A549 (cell line): ENCODE data around the gene PTPRF. TPM values are rescaled to one million over a fixed set of nuclear protein-coding genes. Genes with fewer than 3 reads are reported as not detected.

Source experiments
- ATAC-seq, 2 experiments: fragments of 200-7000 bp in 1 of 2; fragments of >200 bp in 1 of 2; cut with Nextera tagmentation in 1 of 2; cut with Tn5 transposase in 1 of 2; 3 replicates each; pipeline versions ENCODE4 v1.8.0 to v1.9.1; 2018 to 2020; ENCODE audit warnings: mild to moderate bottlenecking in 1 of 2, moderate library complexity in 1 of 2
- CTCF ChIA-PET: fragments of 300-600 bp; sonication (Branson Sonifier 250); formaldehyde crosslinking; extraction: SDS; loops from one replicate; lab custom pipeline; 2021; ENCODE audit warnings: antibody characterized with exemption, inconsistent platforms; lab: Yijun Ruan, JAX
- POLR2A ChIA-PET: fragments of 350-600 bp; formaldehyde crosslinking; extraction: SDS; loops from one replicate; lab custom pipeline; 2021; ENCODE audit warnings: antibody characterized with exemption, inconsistent platforms; lab: Yijun Ruan, JAX
- DNase-seq, 2 experiments: peaks; one replicate each; pipeline versions ENCODE4 v3.0.0 to v3.0.0-alpha.2; 2011 to 2016; ENCODE audit warnings: low read depth in 1 of 2, low spot score in 1 of 2
- FAIRE-seq: peaks from 2 replicates; lab custom pipeline; 2011; peaks lifted over from hg19 to GRCh38; lab: Jason Lieb, UNC
- H3K27ac ChIP-seq, 2 experiments: fragments of >200 bp; sonication (Bioruptor Twin); formaldehyde crosslinking; 3 replicates each; pipeline ENCODE4 v1.5.1; 2016 to 2017
- H3K4me1 ChIP-seq: fragments of >200 bp; sonication (Bioruptor Twin); formaldehyde crosslinking; 3 replicates; pipeline ENCODE4 v1.6.1; 2016
- H3K4me2 ChIP-seq: fragments of >200 bp; sonication (Bioruptor Twin); formaldehyde crosslinking; 3 replicates; pipeline ENCODE4 v1.6.1; 2016
- H3K4me3 ChIP-seq: fragments of >200 bp; sonication (Bioruptor Twin); formaldehyde crosslinking; 3 replicates; pipeline ENCODE4 v1.5.1; 2016
- H3K9me3 ChIP-seq: fragments of >200 bp; sonication (Bioruptor Twin); formaldehyde crosslinking; 3 replicates; pipeline ENCODE4 v1.6.1; 2016
- CBX2 ChIP-seq: fragments of 200-600 bp; sonication (generic); IDR thresholded peaks from 2 replicates; pipeline ENCODE4 v1.6.1; 2016; ENCODE audit warnings: low read depth, mild to moderate bottlenecking, borderline replicate concordance
- CBX8 ChIP-seq: fragments of 200-600 bp; sonication (generic); IDR thresholded peaks from 2 replicates; pipeline ENCODE4 v1.6.1; 2016
- EP300 ChIP-seq, 2 experiments: fragments of >200 bp; sonication (Bioruptor Twin); formaldehyde crosslinking; IDR thresholded peaks; 2 replicates in 1 of 2; 3 replicates in 1 of 2; pipeline ENCODE4 v1.6.1; 2016 to 2017
- ESRRA ChIP-seq: fragments of 150-350 bp; IDR thresholded peaks from 2 replicates; pipeline ENCODE4 v1.6.1; 2014; ENCODE audit warnings: mild to moderate bottlenecking, low read length, borderline replicate concordance
- FOSB ChIP-seq: fragments of 250-450 bp; sonication (Bioruptor Pico); IDR thresholded peaks from 2 replicates; pipeline ENCODE4 v1.5.0; 2020; ENCODE audit warnings: mild to moderate bottlenecking, moderate library complexity
- FOSL2 ChIP-seq, 2 experiments: fragments of 450-650 bp in 1 of 2; fragments of >200 bp in 1 of 2; sonication (Bioruptor Twin) in 1 of 2; formaldehyde crosslinking; IDR thresholded peaks; 2 replicates each; pipeline versions ENCODE4 v1.5.0 to v1.6.1; 2016 to 2020; ENCODE audit warnings: mild to moderate bottlenecking in 1 of 2, moderate library complexity in 1 of 2
- FOXS1 ChIP-seq: fragments of 250-450 bp; sonication (Bioruptor Pico); IDR thresholded peaks from 2 replicates; pipeline ENCODE4 v1.5.0; 2020; ENCODE audit warnings: mild to moderate bottlenecking, moderate library complexity
- HDAC2 ChIP-seq: fragments of 200-600 bp; sonication (generic); IDR thresholded peaks from 2 replicates; pipeline ENCODE4 v1.6.1; 2016
- HOXB13 ChIP-seq: fragments of 250-450 bp; sonication (Bioruptor Pico); IDR thresholded peaks from 2 replicates; pipeline ENCODE4 v1.5.0; 2020; ENCODE audit warnings: low read depth, mild to moderate bottlenecking, moderate library complexity
- HOXB5 ChIP-seq: fragments of 250-450 bp; sonication (Bioruptor Pico); IDR thresholded peaks from 2 replicates; pipeline ENCODE4 v1.5.0; 2020; ENCODE audit warnings: mild to moderate bottlenecking, moderate library complexity
- JUN ChIP-seq, 2 experiments: fragments of >200 bp; sonication (Bioruptor Twin); formaldehyde crosslinking; IDR thresholded peaks; 2 replicates in 1 of 2; 3 replicates in 1 of 2; pipeline ENCODE4 v1.6.1; 2016 to 2017
- JUNB ChIP-seq: fragments of >200 bp; sonication (Bioruptor Twin); formaldehyde crosslinking; IDR thresholded peaks from 2 replicates; pipeline ENCODE4 v1.6.1; 2016
- KDM5A ChIP-seq: fragments of 200-600 bp; sonication (generic); IDR thresholded peaks from 2 replicates; pipeline ENCODE4 v1.6.1; 2016; ENCODE audit warnings: antibody characterized with exemption, mild to moderate bottlenecking
- MAFK ChIP-seq: fragments of 450-650 bp; IDR thresholded peaks from 2 replicates; pipeline ENCODE4 v1.6.1; 2014; ENCODE audit not compliant: partially characterized antibody
- NFE2L2 ChIP-seq: fragments of 150-350 bp; conservative IDR thresholded peaks from 2 replicates; pipeline ENCODE4 v1.6.1; 2014; ENCODE audit warnings: low read length
- NR3C1 ChIP-seq: fragments of >200 bp; sonication (Bioruptor Twin); formaldehyde crosslinking; IDR thresholded peaks from 3 replicates; pipeline ENCODE4 v1.6.1; 2017
- PHF8 ChIP-seq: fragments of 200-600 bp; sonication (generic); IDR thresholded peaks from 2 replicates; pipeline ENCODE4 v1.6.1; 2016; ENCODE audit warnings: low read depth, mild to moderate bottlenecking, antibody characterized with exemption, moderate library complexity, borderline replicate concordance
- POLR2A ChIP-seq: IDR thresholded peaks from 2 replicates; pipeline ENCODE4 v1.6.1; 2012; ENCODE audit warnings: mild to moderate bottlenecking, low read length
- POLR2AphosphoS2 ChIP-seq: conservative IDR thresholded peaks from 2 replicates; pipeline ENCODE4 v1.6.1; 2012; ENCODE audit warnings: low read length, improper control_type of control experiment, inconsistent platforms
- RAD21 ChIP-seq, 2 experiments: fragments of >200 bp in 1 of 2; sonication (Bioruptor Twin) in 1 of 2; formaldehyde crosslinking in 1 of 2; IDR thresholded peaks in 1 of 2; conservative IDR thresholded peaks in 1 of 2; 2 replicates in 1 of 2; 3 replicates in 1 of 2; pipeline ENCODE4 v1.6.1; 2012 to 2018; ENCODE audit warnings: inconsistent platforms in 1 of 2
- RARB ChIP-seq: fragments of 250-450 bp; sonication (Bioruptor Pico); IDR thresholded peaks from 2 replicates; pipeline ENCODE4 v1.8.0; 2021; ENCODE audit warnings: mild to moderate bottlenecking, moderate library complexity
- TFCP2L1 ChIP-seq: fragments of 250-450 bp; sonication (Bioruptor Pico); IDR thresholded peaks from 2 replicates; pipeline ENCODE4 v1.5.0; 2021; ENCODE audit warnings: mild to moderate bottlenecking
- TP53 ChIP-seq: fragments of 250-450 bp; sonication (Bioruptor Pico); IDR thresholded peaks from 2 replicates; pipeline ENCODE4 v1.5.0; 2021; ENCODE audit warnings: mild to moderate bottlenecking, moderate library complexity
- ZFP36 ChIP-seq: fragments of 450-650 bp; IDR thresholded peaks from 2 replicates; pipeline ENCODE4 v1.6.1; 2014; ENCODE audit warnings: borderline replicate concordance; ENCODE audit not compliant: partially characterized antibody
- ZNF302 ChIP-seq: fragments of 250-450 bp; sonication (Bioruptor Pico); IDR thresholded peaks from 2 replicates; pipeline ENCODE4 v1.9.0; 2021; ENCODE audit warnings: inconsistent platforms, mild to moderate bottlenecking, moderate library complexity
- ZSCAN20 ChIP-seq: fragments of 250-450 bp; sonication (Bioruptor Pico); IDR thresholded peaks from 2 replicates; pipeline ENCODE4 v1.8.0; 2022; ENCODE audit warnings: mild to moderate bottlenecking, moderate library complexity
- WGBS: methylation state at CpG from one replicate; pipeline ENCODE4 v1.1.6; 2017; ENCODE audit errors: missing lambda C conversion rate; 5-methylcytosine and 5-hydroxymethylcytosine counted together
- polyA plus RNA-seq, 4 experiments: library from polyadenylated mRNA; depleted of rRNA in 3 of 4; stranded (reverse); fragments of >200 nt; fragmentation: RNase III in 1 of 4; extraction: RNeasy Plus Mini Kit Qiagen cat#74134 plus additional on column Dnase treatment in 1 of 4; gene quantifications; 2 replicates in 3 of 4; 3 replicates in 1 of 4; pipeline ENCODE4 v1.2.3, GENCODE V29; 2011 to 2017
- TF ChIP-seq, protein P1 (sequence below): IDR thresholded peaks from 2 replicates; pipeline ENCODE4 v1.6.1; 2012; ENCODE audit warnings: low read depth, borderline replicate concordance
- TF ChIP-seq, protein P2 (sequence below): fragments of >200 bp; sonication (Bioruptor Twin); formaldehyde crosslinking; IDR thresholded peaks from 2 replicates; pipeline ENCODE4 v1.6.1; 2016
- TF ChIP-seq, protein P3 (sequence below): IDR thresholded peaks from 2 replicates; pipeline ENCODE4 v1.6.1; 2012
- TF ChIP-seq, protein P4 (sequence below): fragments of >200 bp; sonication (Bioruptor Twin); formaldehyde crosslinking; IDR thresholded peaks from 3 replicates; pipeline ENCODE4 v1.5.1; 2016

Gene PTPRF
- polyA plus RNA-seq, 2 of the 4 experiments (the other 2 are of a cell fraction) = 68.5 to 96.5 TPM

DNA sequence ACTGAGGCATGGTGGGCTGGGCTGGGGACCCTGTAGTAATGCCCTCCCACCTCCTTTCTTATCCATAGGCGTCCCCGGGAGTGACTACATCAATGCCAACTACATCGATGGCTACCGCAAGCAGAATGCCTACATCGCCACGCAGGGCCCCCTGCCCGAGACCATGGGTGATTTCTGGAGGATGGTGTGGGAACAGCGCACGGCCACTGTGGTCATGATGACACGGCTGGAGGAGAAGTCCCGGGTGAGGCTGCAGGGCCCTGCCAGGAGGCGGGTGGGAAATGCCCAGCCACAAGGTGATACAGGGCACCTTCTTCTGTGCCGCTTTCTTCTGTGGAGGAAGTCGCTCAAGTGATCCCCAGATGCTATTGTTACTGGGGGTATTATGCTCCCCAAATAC, 87.0 kb downstream of the PTPRF start:
- Histone ChIP-seq H3K4me3 (no peak overlapping the region), H3K9me3 (no peaks in the 10 kb centered on the region), H3K4me1 (no peaks in the 10 kb centered on the region), H3K27ac (no peak overlapping the region), H3K4me2 (no peak overlapping the region)
- POLR2A ChIA-PET = no interaction called here
- no peak for FAIRE-seq
- CTCF ChIA-PET = no interaction called here
- DNase-seq = no peak
- 90% methylated on average over 6 of the region's 14 CpGs for WGBS
- TF ChIP-seq MAFK (no peak), PHF8 (no peak), ESRRA (no peak), JUNB (no peak), ZFP36 (no peak), FOSL2 (IDR thresholded peaks at IDR 0.05) (no peak), FOSL2 (CRISPR knock-in tag; IDR thresholded peaks at IDR 0.05) (no peak), NFE2L2 (no peak), RARB (CRISPR knock-in tag) (no peak), JUN (IDR thresholded peaks at IDR 0.05) (no peak), FOSB (no peak), CBX2 (no peak), POLR2AphosphoS2 (no peak)
- TF ChIP-seq, protein P1, sequence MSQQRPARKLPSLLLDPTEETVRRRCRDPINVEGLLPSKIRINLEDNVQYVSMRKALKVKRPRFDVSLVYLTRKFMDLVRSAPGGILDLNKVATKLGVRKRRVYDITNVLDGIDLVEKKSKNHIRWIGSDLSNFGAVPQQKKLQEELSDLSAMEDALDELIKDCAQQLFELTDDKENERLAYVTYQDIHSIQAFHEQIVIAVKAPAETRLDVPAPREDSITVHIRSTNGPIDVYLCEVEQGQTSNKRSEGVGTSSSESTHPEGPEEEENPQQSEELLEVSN = no peak
- TF ChIP-seq, protein P2, sequence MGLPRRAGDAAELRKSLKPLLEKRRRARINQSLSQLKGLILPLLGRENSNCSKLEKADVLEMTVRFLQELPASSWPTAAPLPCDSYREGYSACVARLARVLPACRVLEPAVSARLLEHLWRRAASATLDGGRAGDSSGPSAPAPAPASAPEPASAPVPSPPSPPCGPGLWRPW = no peak
- ATAC-seq = no peak

DNA sequence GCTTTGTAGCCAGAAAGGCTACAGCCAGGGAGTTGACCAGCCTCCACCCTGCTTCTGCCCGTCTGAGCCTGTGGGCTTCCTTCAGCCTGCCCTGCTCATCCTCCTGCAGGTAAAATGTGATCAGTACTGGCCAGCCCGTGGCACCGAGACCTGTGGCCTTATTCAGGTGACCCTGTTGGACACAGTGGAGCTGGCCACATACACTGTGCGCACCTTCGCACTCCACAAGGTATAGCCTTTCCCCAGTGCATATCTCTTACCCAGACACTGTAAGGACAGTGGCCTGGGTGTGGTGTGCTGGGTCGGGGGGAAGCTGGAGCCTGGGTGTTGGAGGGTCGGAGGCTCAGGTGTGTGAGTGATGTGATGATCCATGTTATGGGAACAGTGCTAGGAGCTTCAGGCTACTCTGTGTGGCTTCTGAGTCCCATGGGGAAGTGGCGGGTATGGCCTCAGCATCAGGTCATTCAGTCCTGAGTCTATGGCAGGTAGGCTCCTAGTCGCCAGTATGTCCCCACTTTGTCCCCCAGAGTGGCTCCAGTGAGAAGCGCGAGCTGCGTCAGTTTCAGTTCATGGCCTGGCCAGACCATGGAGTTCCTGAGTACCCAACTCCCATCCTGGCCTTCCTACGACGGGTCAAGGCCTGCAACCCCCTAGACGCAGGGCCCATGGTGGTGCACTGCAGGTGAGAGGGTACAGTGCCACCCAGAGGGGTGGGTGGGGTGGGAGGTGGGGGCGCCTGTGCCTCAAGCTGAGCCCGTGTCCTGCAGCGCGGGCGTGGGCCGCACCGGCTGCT, 88.0 kb downstream of the PTPRF start:
- no peak overlapping the region for H3K27ac ChIP-seq
- FAIRE-seq (no peak), DNase-seq (no peak), ATAC-seq (no peak)
- no peaks in the 10 kb centered on the region for H3K9me3 ChIP-seq
- no peaks in the 10 kb centered on the region for H3K4me1 ChIP-seq
- WGBS = 84% methylated on average over 9 of the region's 22 CpGs
- TF ChIP-seq FOSL2 (IDR thresholded peaks at IDR 0.05) (no peak), FOSL2 (CRISPR knock-in tag; IDR thresholded peaks at IDR 0.05) (no peak), FOXS1 (CRISPR knock-in tag) (no peak), POLR2A (no peak), RARB (CRISPR knock-in tag) (no peak), CBX2 (no peak)
- TF ChIP-seq, protein P3, sequence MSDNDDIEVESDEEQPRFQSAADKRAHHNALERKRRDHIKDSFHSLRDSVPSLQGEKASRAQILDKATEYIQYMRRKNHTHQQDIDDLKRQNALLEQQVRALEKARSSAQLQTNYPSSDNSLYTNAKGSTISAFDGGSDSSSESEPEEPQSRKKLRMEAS = no peak
- CTCF ChIA-PET = interaction anchor here (0.9 to 1.1 kb wide), 2 partner anchors 10 to 250 kb away, joined by 3 read pairs; no protein-coding TSS in a partner anchor
- POLR2A ChIA-PET = no interaction called here
- H3K4me3 ChIP-seq = no peak overlapping the region
- H3K4me2 ChIP-seq = no peak overlapping the region

DNA sequence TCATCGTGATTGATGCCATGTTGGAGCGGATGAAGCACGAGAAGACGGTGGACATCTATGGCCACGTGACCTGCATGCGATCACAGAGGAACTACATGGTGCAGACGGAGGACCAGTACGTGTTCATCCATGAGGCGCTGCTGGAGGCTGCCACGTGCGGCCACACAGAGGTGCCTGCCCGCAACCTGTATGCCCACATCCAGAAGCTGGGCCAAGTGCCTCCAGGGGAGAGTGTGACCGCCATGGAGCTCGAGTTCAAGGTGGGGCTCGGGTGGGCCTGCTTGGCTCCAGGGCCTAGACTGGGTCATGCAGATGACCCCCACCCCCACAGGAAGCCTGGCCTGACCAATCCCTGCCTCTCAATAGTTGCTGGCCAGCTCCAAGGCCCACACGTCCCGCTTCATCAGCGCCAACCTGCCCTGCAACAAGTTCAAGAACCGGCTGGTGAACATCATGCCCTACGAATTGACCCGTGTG, 88.7 kb downstream of the PTPRF start:
- POLR2A ChIA-PET = no interaction called here
- CTCF ChIA-PET = interaction anchor here (0.9 kb wide), 1 partner anchor 25 kb away, joined by 3 read pairs; no protein-coding TSS in a partner anchor
- TF ChIP-seq TFCP2L1 (CRISPR knock-in tag) (no peak), HDAC2 (no peak), HOXB13 (CRISPR knock-in tag) (no peak), KDM5A (no peak), RAD21 (conservative IDR thresholded peaks at IDR 0.05 in 1 of 2, IDR thresholded peaks at IDR 0.05 in 1 of 2) (no peak), FOSB (no peak), ZNF302 (CRISPR knock-in tag) (no peak), NFE2L2 (no peak), EP300 (IDR thresholded peaks at IDR 0.05) (no peak), FOXS1 (CRISPR knock-in tag) (no peak), CBX8 (no peak), HOXB5 (CRISPR knock-in tag) (no peak), NR3C1 (no peak), TP53 (CRISPR knock-in tag) (no peak), RARB (CRISPR knock-in tag) (no peak), JUNB (no peak), ZSCAN20 (no peak)
- TF ChIP-seq, protein P4, sequence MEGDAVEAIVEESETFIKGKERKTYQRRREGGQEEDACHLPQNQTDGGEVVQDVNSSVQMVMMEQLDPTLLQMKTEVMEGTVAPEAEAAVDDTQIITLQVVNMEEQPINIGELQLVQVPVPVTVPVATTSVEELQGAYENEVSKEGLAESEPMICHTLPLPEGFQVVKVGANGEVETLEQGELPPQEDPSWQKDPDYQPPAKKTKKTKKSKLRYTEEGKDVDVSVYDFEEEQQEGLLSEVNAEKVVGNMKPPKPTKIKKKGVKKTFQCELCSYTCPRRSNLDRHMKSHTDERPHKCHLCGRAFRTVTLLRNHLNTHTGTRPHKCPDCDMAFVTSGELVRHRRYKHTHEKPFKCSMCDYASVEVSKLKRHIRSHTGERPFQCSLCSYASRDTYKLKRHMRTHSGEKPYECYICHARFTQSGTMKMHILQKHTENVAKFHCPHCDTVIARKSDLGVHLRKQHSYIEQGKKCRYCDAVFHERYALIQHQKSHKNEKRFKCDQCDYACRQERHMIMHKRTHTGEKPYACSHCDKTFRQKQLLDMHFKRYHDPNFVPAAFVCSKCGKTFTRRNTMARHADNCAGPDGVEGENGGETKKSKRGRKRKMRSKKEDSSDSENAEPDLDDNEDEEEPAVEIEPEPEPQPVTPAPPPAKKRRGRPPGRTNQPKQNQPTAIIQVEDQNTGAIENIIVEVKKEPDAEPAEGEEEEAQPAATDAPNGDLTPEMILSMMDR = no peak
- TF ChIP-seq, protein P1 = no peak
- ATAC-seq = no peak
- 100% methylated on average over 7 of the region's 21 CpGs for WGBS
- Histone ChIP-seq H3K4me1 (no peaks in the 10 kb centered on the region), H3K9me3 (no peaks in the 10 kb centered on the region), H3K27ac (no peak overlapping the region), H3K4me2 (no peak overlapping the region), H3K4me3 (no peak overlapping the region)
- no peak for FAIRE-seq
- no peak for DNase-seq
